Measurements from ENCODE around the gene TESK2. TPM values are rescaled to one million over a fixed set of nuclear protein-coding genes. Genes with fewer than 3 reads are reported as not detected.

Gene TESK2
- total and polyA plus RNA-seq, 2 of the 8 experiments (the other 6 are each of a cell fraction or from before 2014, with no cell fraction given) = 10.8 to 12.6 TPM

GRCh38 chr1:45442272-45442671 is 48.7 kb downstream of the TESK2 start:
- POLR2A ChIA-PET (ENCODE audit: partially characterized antibody) = no interaction called here
- H4K8ac ChIP-seq (ENCODE audit: extremely low read depth, insufficient read depth, low read length) = no peak overlapping the region
- no peaks in the 10 kb centered on the region for H3K79me2 ChIP-seq (ENCODE audit: control insufficient read depth in 1 of 2, insufficient read depth in 2 of 2, low read length in 2 of 2)
- no peak overlapping the region for H3K9ac ChIP-seq (replicated peaks in 1 of 4; ENCODE audit: extremely low read depth in 1 of 4, low read depth in 3 of 4, low read length in 3 of 4)
- DNase-seq (ENCODE audit: low read depth in 1 of 2, low spot score in 2 of 2) = no peak
- no peaks in the 10 kb centered on the region for H3K36me3 ChIP-seq (ENCODE audit: control insufficient read depth in 2 of 4, insufficient read depth in 4 of 4, low read length in 3 of 4)
- no peak overlapping the region for H3K56ac ChIP-seq (replicated peaks; ENCODE audit: insufficient read length, low read depth, low read length)
- 89% methylated on average over 3 of the region's 3 CpGs; no CpG with 5 or more reads in 1 of the 2 experiments for WGBS, 2 experiments (ENCODE audit: extremely low coverage in 1 of 2, insufficient coverage in 1 of 2, insufficient read length in 1 of 2, insufficient replicate concordance in 2 of 2, low coverage in 1 of 2, low lambda C conversion rate in 2 of 2, missing lambda C conversion rate in 1 of 2)
- no peaks in the 10 kb centered on the region for H3K79me1 ChIP-seq (ENCODE audit: low read depth, low read length)
- no peak for TF ChIP-seq CHD1 (IDR thresholded peaks at IDR 0.05; ENCODE audit: low read depth, low read length)
- TF ChIP-seq CEBPB (IDR thresholded peaks at IDR 0.05; ENCODE audit: low read depth, low read length) = no peak
- no peak for TF ChIP-seq ASH2L (IDR thresholded peaks at IDR 0.05; ENCODE audit: low read length)
- TF ChIP-seq ZNF274 (IDR thresholded peaks at IDR 0.05; ENCODE audit: borderline replicate concordance, extremely low read depth, low read length) = no peak
- TF ChIP-seq YY1 (IDR thresholded peaks at IDR 0.05; ENCODE audit: low read depth, low read length) = no peak
- H4K20me1 ChIP-seq (replicated peaks in 1 of 2; ENCODE audit: control insufficient read depth in 1 of 2, insufficient read depth in 2 of 2, low read length in 2 of 2) = no peaks in the 10 kb centered on the region
- H3K27me3 ChIP-seq (replicated peaks in 1 of 4; ENCODE audit: control insufficient read depth in 3 of 4, extremely low read depth in 1 of 4, insufficient read depth in 3 of 4, low read length in 3 of 4) = no peaks in the 10 kb centered on the region
- H3K18ac ChIP-seq (ENCODE audit: extremely low read depth, low read length) = no peak overlapping the region
- no peak overlapping the region for H3K23ac ChIP-seq (ENCODE audit: insufficient read length)
- H2BK120ac ChIP-seq (replicated peaks; ENCODE audit: low read depth, low read length) = no peak overlapping the region
- no peaks in the 10 kb centered on the region for H3K9me3 ChIP-seq (ENCODE audit: insufficient read depth in 2 of 2, low read depth in 1 of 2, low read length in 1 of 2)
- no peak overlapping the region for H3K27ac ChIP-seq (ENCODE audit: low read depth, low read length)
- no peak overlapping the region for H2AFZ ChIP-seq (ENCODE audit: low read length)
- no peak overlapping the region for H3K4me2 ChIP-seq (ENCODE audit: insufficient read depth in 1 of 2, low read depth in 2 of 2, low read length in 2 of 2)
- H2BK20ac ChIP-seq (ENCODE audit: low read length) = no peak overlapping the region
- H3K23me2 ChIP-seq (ENCODE audit: low read depth, low read length) = no peaks in the 10 kb centered on the region
- peaks cover 0 to 3% (median 0%) of the 10 kb centered on the region in 4 experiments; a peak in 1 of 7 replicates for H3K4me1 ChIP-seq (replicated peaks in 1 of 4; ENCODE audit: control insufficient read depth in 3 of 4, insufficient read depth in 4 of 4, low read length in 3 of 4)
- FAIRE-seq = no peak
- CTCF ChIA-PET (ENCODE audit: partially characterized antibody) = no interaction called here
- no peak overlapping the region for H3K4me3 ChIP-seq (ENCODE audit: extremely low read depth in 1 of 4, insufficient read depth in 2 of 4, low read depth in 3 of 4, low read length in 4 of 4)
- no peak overlapping the region for H2BK12ac ChIP-seq (ENCODE audit: low read depth, low read length)
- H2AK5ac ChIP-seq (ENCODE audit: low read depth, low read length) = no peak overlapping the region
- H2BK15ac ChIP-seq (ENCODE audit: low read length) = no peak overlapping the region
- H2BK5ac ChIP-seq (ENCODE audit: low read depth, low read length) = no peak overlapping the region
- H3K4ac ChIP-seq (replicated peaks; ENCODE audit: insufficient read length, low read depth, low read length) = no peak overlapping the region
- no peak overlapping the region for H3K14ac ChIP-seq (ENCODE audit: insufficient read length)
- H4K5ac ChIP-seq (ENCODE audit: insufficient read length, low read depth, low read length) = no peak overlapping the region
- no peak overlapping the region for H4K91ac ChIP-seq (replicated peaks; ENCODE audit: insufficient read length, low read length)
